HCT116 (cell line): ENCODE data around the gene IFRD1. TPM values are rescaled to one million over a fixed set of nuclear protein-coding genes. Genes with fewer than 3 reads are reported as not detected.

ENCODE experiments used
- ATAC-seq: fragments of 200-7000 bp; cut with Tn5 transposase; 2 replicates; pipeline ENCODE4 v1.9.1; 2020; ENCODE audit warnings: mild to moderate bottlenecking, moderate library complexity
- BruUV-seq: library from RNA; stranded (reverse); fragments of 400-500 nt; replicated peaks from 2 replicates; lab custom pipeline; 2021; lab: Mats Ljungman, UMichigan
- CTCF ChIA-PET: fragments of 300-600 bp; sonication (Branson Sonifier 250); formaldehyde crosslinking; loops from one replicate; lab custom pipeline; 2021; ENCODE audit warnings: antibody characterized with exemption; lab: Charles Lee
- POLR2A ChIA-PET: fragments of 300-600, 350-600 bp; sonication (Branson Sonifier 250); formaldehyde crosslinking; loops from one replicate; lab custom pipeline; 2021; ENCODE audit warnings: antibody characterized with exemption; lab: Charles Lee
- RAD21 ChIA-PET, 2 experiments: fragments of 300-600 bp; sonication (Branson Sonifier 250); formaldehyde crosslinking; loops; one replicate each; lab custom pipeline; 2023; ENCODE audit warnings: low total read pairs in 2 of 2; ENCODE audit not compliant: uncharacterized antibody in 2 of 2, unreplicated experiment in 2 of 2, low non-redundant PET in 1 of 2; lab: Charles Lee
- DNase-seq: peaks from one replicate; pipeline ENCODE4 v3.0.0-alpha.2; 2010; ENCODE audit warnings: low read depth, low spot score
- H2AFZ ChIP-seq: fragments of 200-600 bp; shearing (Covaris generic), sonication (generic); 2 replicates; pipeline ENCODE4 v1.6.1; 2017; ENCODE audit warnings: low read depth, mixed run types, mixed read lengths, antibody characterized with exemption, low read length; ENCODE audit not compliant: poor library complexity, severe bottlenecking
- H3K27ac ChIP-seq: 2 replicates; pipeline ENCODE4 v1.5.1; 2012; ENCODE audit warnings: low read depth, low read length
- H3K27me3 ChIP-seq: fragments of 200-600 bp; sonication (generic); 2 replicates; pipeline ENCODE4 v1.6.1; 2016; ENCODE audit warnings: mixed run types, low read length, mixed read lengths; ENCODE audit not compliant: insufficient read depth
- H3K36me3 ChIP-seq, 2 experiments: fragments of 200-500 bp in 1 of 2; fragments of 200-600 bp in 1 of 2; sonication (Bioruptor generic) in 1 of 2; sonication (generic) in 1 of 2; 2 replicates each; pipeline versions ENCODE4 v1.5.1 to v1.6.1; 2014 to 2016; ENCODE audit warnings: low read length in 2 of 2, inconsistent platforms in 1 of 2, mixed read lengths in 1 of 2, mixed run types in 1 of 2; ENCODE audit not compliant: insufficient read depth in 2 of 2, control insufficient read depth in 1 of 2
- H3K4me1 ChIP-seq, 2 experiments: fragments of 200-600 bp in 1 of 2; sonication (generic) in 1 of 2; 2 replicates each; pipeline versions ENCODE4 v1.5.1 to v1.6.1; 2012 to 2017; ENCODE audit warnings: low read length in 2 of 2, inconsistent platforms in 1 of 2, mild to moderate bottlenecking in 1 of 2, mixed read lengths in 1 of 2, mixed run types in 1 of 2, moderate library complexity in 1 of 2; ENCODE audit not compliant: insufficient read depth in 2 of 2, control insufficient read depth in 1 of 2
- H3K4me2 ChIP-seq: fragments of 200-600 bp; sonication (generic); 2 replicates; pipeline ENCODE4 v1.6.1; 2017; ENCODE audit warnings: mixed run types, low read length, mixed read lengths
- H3K4me3 ChIP-seq, 2 experiments: fragments of 200-600 bp in 1 of 2; sonication (generic) in 1 of 2; replicated peaks in 1 of 2; 2 replicates each; pipeline ENCODE4 v1.5.1; 2011 to 2016; ENCODE audit warnings: low read length in 2 of 2, control low read depth in 1 of 2, low read depth in 1 of 2, mild to moderate bottlenecking in 1 of 2, mixed read lengths in 1 of 2, mixed run types in 1 of 2
- H3K79me2 ChIP-seq: fragments of 200-600 bp; sonication (generic); 2 replicates; pipeline ENCODE4 v1.6.1; 2017; ENCODE audit warnings: mild to moderate bottlenecking, mixed run types, low read length, moderate library complexity, mixed read lengths; ENCODE audit not compliant: insufficient read depth
- H3K9ac ChIP-seq: fragments of 200-600 bp; sonication (generic); 2 replicates; pipeline ENCODE4 v1.6.1; 2016; ENCODE audit warnings: low read length, mixed read lengths
- H3K9me2 ChIP-seq: fragments of 200-600 bp; sonication (generic), shearing (Covaris generic); 2 replicates; pipeline ENCODE4 v1.6.1; 2017; ENCODE audit warnings: mixed run types, mild to moderate bottlenecking, moderate library complexity; ENCODE audit not compliant: insufficient read depth
- H3K9me3 ChIP-seq, 2 experiments: fragments of 200-500 bp in 1 of 2; fragments of 200-600 bp in 1 of 2; sonication (Bioruptor generic) in 1 of 2; sonication (generic) in 1 of 2; 2 replicates each; pipeline ENCODE4 v1.6.1; 2014 to 2017; ENCODE audit warnings: low read length in 2 of 2, mixed read lengths in 2 of 2, inconsistent platforms in 1 of 2, low read depth in 1 of 2, mild to moderate bottlenecking in 1 of 2, mixed run types in 1 of 2, moderate library complexity in 1 of 2; ENCODE audit not compliant: control insufficient read depth in 1 of 2, insufficient read depth in 1 of 2
- H4K20me1 ChIP-seq: fragments of 200-600 bp; sonication (generic), shearing (Covaris generic); 2 replicates; pipeline ENCODE4 v1.6.1; 2017; ENCODE audit warnings: mixed run types, mild to moderate bottlenecking, moderate library complexity; ENCODE audit not compliant: insufficient read depth
- ELF1 ChIP-seq: IDR thresholded peaks from 2 replicates; pipeline ENCODE4 v1.6.1; 2012; ENCODE audit warnings: low read depth, borderline replicate concordance
- EZH2 ChIP-seq: fragments of 200-600 bp; sonication (generic); IDR thresholded peaks from 2 replicates; pipeline ENCODE4 v1.6.1; 2017; ENCODE audit warnings: antibody characterized with exemption, mixed run types
- EZH2phosphoT487 ChIP-seq: fragments of 200-600 bp; IDR thresholded peaks from 2 replicates; pipeline ENCODE4 v1.6.1; 2018; ENCODE audit warnings: antibody characterized with exemption, borderline replicate concordance
- MAX ChIP-seq: IDR thresholded peaks from 2 replicates; pipeline ENCODE4 v1.6.1; 2012
- RAD21 ChIP-seq: IDR thresholded peaks from 2 replicates; pipeline ENCODE4 v1.6.1; 2012; ENCODE audit warnings: low read depth, mild to moderate bottlenecking
- SIN3A ChIP-seq: IDR thresholded peaks from 2 replicates; pipeline ENCODE4 v1.6.1; 2012; ENCODE audit warnings: low read depth
- TCF7L2 ChIP-seq: IDR thresholded peaks from 2 replicates; pipeline ENCODE4 v1.7.0; 2011; ENCODE audit warnings: borderline replicate concordance, inconsistent platforms; ENCODE audit not compliant: insufficient read depth, insufficient read length; ENCODE audit errors: extremely low read depth
- ZBTB33 ChIP-seq: IDR thresholded peaks from 2 replicates; pipeline ENCODE4 v1.6.1; 2011; ENCODE audit warnings: mild to moderate bottlenecking, low read length, moderate library complexity; ENCODE audit not compliant: insufficient replicate concordance; ENCODE audit errors: extremely low read depth
- ZFX ChIP-seq: fragments of 450-650 bp; IDR thresholded peaks from 2 replicates; pipeline ENCODE4 v1.6.1; 2017
- ZNF274 ChIP-seq: fragments of 200-500 bp; sonication (Bioruptor generic); IDR thresholded peaks from 2 replicates; pipeline ENCODE4 v1.6.1; 2014; ENCODE audit warnings: mild to moderate bottlenecking, low read depth, low read length, inconsistent platforms
- intact Hi-C: fragments of 100-400 bp; cut with micrococcal nuclease; formaldehyde crosslinking; loops from 2 replicates; pipeline ENCODE4 v1.10.0; 2022
- total RNA-seq: library from RNA; stranded (reverse); gene quantifications from one replicate; pipeline ENCODE4 v1.2.1, GENCODE V29; 2021; ENCODE audit not compliant: unreplicated experiment

Gene IFRD1
- total RNA-seq, 1 experiment from 2014 or later, result 43.6 TPM

GRCh38 chr7:112421666-112422486, 28.4 kb upstream of the IFRD1 start:
- DNase-seq (no peak), ATAC-seq (no peak)
- Histone ChIP-seq H3K4me3 (no peak overlapping the region), H3K9me3 (no peaks in the 10 kb centered on the region), H3K4me1 (peaks cover 22 to 25% of the 10 kb centered on the region in 2 experiments), H3K79me2 (no peaks in the 10 kb centered on the region), H3K9me2 (no peaks in the 10 kb centered on the region), H2AFZ (peak overlapping the region; percentile 75), H3K27ac (no peak overlapping the region), H3K9ac (no peak overlapping the region), H4K20me1 (no peaks in the 10 kb centered on the region), H3K27me3 (no peaks in the 10 kb centered on the region), H3K4me2 (peak overlapping the region; percentile 61; the same call in 1 of the 2 replicates), H3K36me3 (no peaks in the 10 kb centered on the region)
- intact Hi-C loops, result loop anchor here (5.0 kb wide), 1 partner anchor 75 kb away; no protein-coding TSS in a partner anchor
- RAD21 ChIA-PET, result no interaction called here
- POLR2A ChIA-PET, result interaction anchor here (4.6 kb wide), 1 partner anchor 28 kb away, joined by 27 read pairs; the partner anchor contains the start of gene IFRD1
- TF ChIP-seq TCF7L2, result peak; percentile 25
- no peak for TF ChIP-seq RAD21
- CTCF ChIA-PET, result no interaction called here
- BruUV-seq, result no TSS peak

- H3K79me2 ChIP-seq, result no peaks in the 10 kb centered on the region
- H3K4me2 ChIP-seq, result peak overlapping the region; percentile 61
- H4K20me1 ChIP-seq, result no peaks in the 10 kb centered on the region
- POLR2A ChIA-PET, result interaction anchor here (4.6 kb wide), 1 partner anchor 27 kb away, joined by 27 read pairs; the partner anchor contains the start of gene IFRD1
- no peaks in the 10 kb centered on the region for H3K27me3 ChIP-seq
- peak overlapping the region; percentile 0; the same call in 1 of the 2 replicates for H3K9ac ChIP-seq
- ATAC-seq (peak; percentile 92), DNase-seq (peak; percentile 63)
- H3K4me1 ChIP-seq, result peaks cover 22 to 25% of the 10 kb centered on the region in 2 experiments
- RAD21 ChIA-PET, result no interaction called here
- no peaks in the 10 kb centered on the region for H3K9me3 ChIP-seq
- TSS peak; percentile 75 for BruUV-seq
- intact Hi-C loops, result loop anchor here (5.0 kb wide), 1 partner anchor 74 kb away; no protein-coding TSS in a partner anchor
- no peaks in the 10 kb centered on the region for H3K9me2 ChIP-seq
- no peak overlapping the region; a peak in 1 of 4 replicates for H3K4me3 ChIP-seq
- CTCF ChIA-PET, result interaction anchor here (1.5 kb wide), 1 partner anchor 660 kb away, joined by 3 read pairs; no protein-coding TSS in a partner anchor
- no peaks in the 10 kb centered on the region for H3K36me3 ChIP-seq
- peak overlapping the region; percentile 23 for H3K27ac ChIP-seq
- H2AFZ ChIP-seq, result peak overlapping the region; percentile 75
- TF ChIP-seq RAD21 (0 out of 2 replicates have a peak, but pooled peaks have one; percentile 3), EZH2phosphoT487 (no peak), ZFX (peak; percentile 36; the same call in 1 of the 2 replicates), TCF7L2 (peak; percentile 66), ELF1 (no peak), ZNF274 (no peak), ZBTB33 (no peak), MAX (0 out of 2 replicates have a peak, but pooled peaks have one; percentile 51), EZH2 (no peak), SIN3A (0 out of 2 replicates have a peak, but pooled peaks have one; percentile 40)
Measured at GRCh38 chr7:112422842-112423496, 27.3 kb upstream of the IFRD1 start.
